Spinal cord (tissue), 10 donors: ENCODE measurements around the gene FAR1. TPM values are rescaled to one million over a fixed set of nuclear protein-coding genes. Genes with fewer than 3 reads are reported as not detected.

Experiments
- DNase-seq, 6 donors: peaks; one replicate each; pipeline versions ENCODE4 v3.0.0 to v3.0.0-alpha.2; 2013 to 2015; ENCODE audit warnings: low spot score in 6 of 6, low read depth in 4 of 6
- H3K27ac ChIP-seq: one replicate; pipeline ENCODE4 v1.5.1; 2013; ENCODE audit warnings: low read depth, low read length, control low read depth
- H3K27me3 ChIP-seq: one replicate; pipeline ENCODE4 v1.6.1; 2013; ENCODE audit warnings: low read length; ENCODE audit not compliant: control insufficient read depth, insufficient read depth
- H3K36me3 ChIP-seq: one replicate; pipeline ENCODE4 v1.6.1; 2013; ENCODE audit warnings: low read length; ENCODE audit not compliant: control insufficient read depth, insufficient read depth
- H3K4me1 ChIP-seq: one replicate; pipeline ENCODE4 v1.6.1; 2013; ENCODE audit warnings: low read length; ENCODE audit not compliant: control insufficient read depth, insufficient read depth
- H3K4me3 ChIP-seq: one replicate; pipeline ENCODE4 v1.5.1; 2013; ENCODE audit warnings: low read depth, low read length, control low read depth
- H3K9me3 ChIP-seq: one replicate; pipeline ENCODE4 v1.6.1; 2013; ENCODE audit warnings: low read length; ENCODE audit not compliant: control insufficient read depth, insufficient read depth
- WGBS: methylation state at CpG from one replicate; pipeline ENCODE4 v1.1.5; 2013; ENCODE audit warnings: missing lambda C conversion rate; ENCODE audit not compliant: insufficient coverage; 5-methylcytosine and 5-hydroxymethylcytosine counted together
- polyA plus RNA-seq, 2 donors: library from polyadenylated mRNA; unstranded; fragments of 120-200 nt; gene quantifications; one replicate each; pipeline ENCODE4 v1.2.1, GENCODE V29; 2013; ENCODE audit not compliant: insufficient read length in 2 of 2
- total RNA-seq, 2 donors: library from RNA; depleted of rRNA in 1 of 2; stranded (reverse); fragments of 120-200 nt in 1 of 2; fragments of >200 nt in 1 of 2; gene quantifications; one replicate each; pipeline versions ENCODE4 v1.2.3 to v1.2.4, GENCODE V29; 2013 to 2014
- donor health status: healthy.

The FAR1 gene
- total and polyA plus RNA-seq, 4 donors = 55.0 to 160 (median 73.0) TPM

GRCh38 chr11:13699870-13700269 lies 31.4 kb downstream of the FAR1 start:
- no peak for DNase-seq
- Histone ChIP-seq H3K36me3 (no peaks in the 10 kb centered on the region), H3K27me3 (no peaks in the 10 kb centered on the region), H3K4me3 (no peak overlapping the region), H3K27ac (no peak overlapping the region), H3K4me1 (no peaks in the 10 kb centered on the region), H3K9me3 (no peaks in the 10 kb centered on the region)
- WGBS = no CpG with 5 or more reads among the region's 1 CpG

- Histone ChIP-seq H3K4me1 (no peaks in the 10 kb centered on the region), H3K27ac (no peak overlapping the region), H3K9me3 (no peaks in the 10 kb centered on the region), H3K4me3 (no peak overlapping the region), H3K36me3 (no peaks in the 10 kb centered on the region), H3K27me3 (no peaks in the 10 kb centered on the region)
- DNase-seq = no peak
- no CpG with 5 or more reads among the region's 2 CpGs for WGBS
These were observed 33.0 kb downstream of the FAR1 start for GRCh38 chr11:13701506-13701905.

- DNase-seq = no peak
- Histone ChIP-seq H3K27me3 (no peaks in the 10 kb centered on the region), H3K27ac (no peak overlapping the region), H3K4me3 (no peak overlapping the region), H3K36me3 (no peaks in the 10 kb centered on the region), H3K9me3 (no peaks in the 10 kb centered on the region), H3K4me1 (no peaks in the 10 kb centered on the region)
These were observed 33.6 kb downstream of the FAR1 start for GRCh38 chr11:13702071-13702470.

GRCh38 chr11:13705710-13706109 lies 37.2 kb downstream of the FAR1 start:
- Histone ChIP-seq H3K4me3 (no peak overlapping the region), H3K4me1 (no peaks in the 10 kb centered on the region), H3K27ac (no peak overlapping the region), H3K9me3 (no peaks in the 10 kb centered on the region), H3K27me3 (no peaks in the 10 kb centered on the region), H3K36me3 (peaks cover 5% of the 10 kb centered on the region)
- DNase-seq = no peak

- DNase-seq = no peak
- Histone ChIP-seq H3K4me1 (no peaks in the 10 kb centered on the region), H3K27ac (no peak overlapping the region), H3K36me3 (no peaks in the 10 kb centered on the region), H3K9me3 (no peaks in the 10 kb centered on the region), H3K27me3 (no peaks in the 10 kb centered on the region), H3K4me3 (no peak overlapping the region)
- WGBS = no CpG with 5 or more reads among the region's 2 CpGs
These were observed 45.5 kb downstream of the FAR1 start for GRCh38 chr11:13713982-13714381.

GRCh38 chr11:13717331-13717730 lies 48.9 kb downstream of the FAR1 start:
- Histone ChIP-seq H3K27ac (no peak overlapping the region), H3K9me3 (no peaks in the 10 kb centered on the region), H3K4me3 (no peak overlapping the region), H3K27me3 (no peaks in the 10 kb centered on the region), H3K36me3 (peaks cover under 1% of the 10 kb centered on the region), H3K4me1 (no peaks in the 10 kb centered on the region)
- no peak for DNase-seq
- no CpG with 5 or more reads among the region's 3 CpGs for WGBS

GRCh38 chr11:13718394-13718793 lies 49.9 kb downstream of the FAR1 start:
- Histone ChIP-seq H3K4me1 (no peaks in the 10 kb centered on the region), H3K9me3 (no peaks in the 10 kb centered on the region), H3K36me3 (peaks cover 6% of the 10 kb centered on the region), H3K4me3 (no peak overlapping the region), H3K27me3 (no peaks in the 10 kb centered on the region), H3K27ac (no peak overlapping the region)
- DNase-seq = no peak

- H3K27me3 ChIP-seq = no peaks in the 10 kb centered on the region
- H3K27ac ChIP-seq = no peak overlapping the region
- no peak for DNase-seq
- WGBS = no CpG with 5 or more reads among the region's 1 CpG
- H3K4me1 ChIP-seq = no peaks in the 10 kb centered on the region
- H3K9me3 ChIP-seq = no peaks in the 10 kb centered on the region
- peaks cover 6% of the 10 kb centered on the region for H3K36me3 ChIP-seq
- H3K4me3 ChIP-seq = no peak overlapping the region
These were observed 52.5 kb downstream of the FAR1 start for GRCh38 chr11:13720940-13721339.

- Histone ChIP-seq H3K27ac (no peak overlapping the region), H3K4me3 (no peak overlapping the region), H3K4me1 (no peaks in the 10 kb centered on the region), H3K27me3 (no peaks in the 10 kb centered on the region), H3K36me3 (peaks cover 6% of the 10 kb centered on the region), H3K9me3 (no peaks in the 10 kb centered on the region)
- DNase-seq = no peak
These were observed 53.3 kb downstream of the FAR1 start for GRCh38 chr11:13721760-13722159.

- no peaks in the 10 kb centered on the region for H3K27me3 ChIP-seq
- H3K9me3 ChIP-seq = no peaks in the 10 kb centered on the region
- no peaks in the 10 kb centered on the region for H3K4me1 ChIP-seq
- H3K36me3 ChIP-seq = peaks cover 6% of the 10 kb centered on the region
- no peak overlapping the region for H3K4me3 ChIP-seq
- H3K27ac ChIP-seq = no peak overlapping the region
- no peak for DNase-seq
- no CpG with 5 or more reads among the region's 1 CpG for WGBS
These were observed 58.0 kb downstream of the FAR1 start for GRCh38 chr11:13726456-13726855.

GRCh38 chr11:13728076-13728475 lies 59.6 kb downstream of the FAR1 start:
- DNase-seq = no peak

More at GRCh38 chr11:13728076-13728475, 59.6 kb downstream of the FAR1 start:
- H3K4me3 ChIP-seq = no peak overlapping the region
- no peak overlapping the region for H3K27ac ChIP-seq
- H3K4me1 ChIP-seq = no peaks in the 10 kb centered on the region
- peaks cover under 1% of the 10 kb centered on the region for H3K36me3 ChIP-seq
- no peaks in the 10 kb centered on the region for H3K9me3 ChIP-seq
- no peaks in the 10 kb centered on the region for H3K27me3 ChIP-seq
